HepG2 (cell line): ENCODE data around the gene PRADC1. TPM values are rescaled to one million over a fixed set of nuclear protein-coding genes. Genes with fewer than 3 reads are reported as not detected.

ENCODE experiments used
- ARID2 ChIP-seq: sonication (generic); formaldehyde crosslinking; IDR thresholded peaks from 2 replicates; pipeline ENCODE4 v1.8.1; 2022; ENCODE audit warnings: mild to moderate bottlenecking, missing genetic modification reagents, borderline replicate concordance
- ASH2L ChIP-seq: fragments of 300-600, 200-600 bp; sonication (generic); IDR thresholded peaks from 2 replicates; pipeline ENCODE4 v1.7.0; 2017; ENCODE audit warnings: low read depth, mild to moderate bottlenecking, moderate library complexity, mixed read lengths, low read length; ENCODE audit not compliant: insufficient read length
- CBFB ChIP-seq: sonication (generic); formaldehyde crosslinking; IDR thresholded peaks from 2 replicates; pipeline ENCODE4 v1.4.0; 2020; ENCODE audit warnings: missing genetic modification reagents
- ESRRA ChIP-seq: sonication (generic); formaldehyde crosslinking; IDR thresholded peaks from 2 replicates; pipeline ENCODE4 v1.5.1; 2020; ENCODE audit warnings: mild to moderate bottlenecking, low read depth, missing genetic modification reagents
- GATAD1 ChIP-seq: IDR thresholded peaks from 2 replicates; pipeline ENCODE4 v1.6.1; 2016; ENCODE audit warnings: missing genetic modification reagents, missing compliant biosample characterization
- HDAC2 ChIP-seq: sonication (generic); formaldehyde crosslinking; IDR thresholded peaks from 2 replicates; pipeline ENCODE4 v1.4.0; 2020; ENCODE audit warnings: missing genetic modification reagents
- IRX3 ChIP-seq: sonication (generic); formaldehyde crosslinking; IDR thresholded peaks from 2 replicates; pipeline ENCODE4 v1.8.1; 2023; ENCODE audit warnings: mild to moderate bottlenecking, low read depth, missing genetic modification reagents, borderline replicate concordance
- U2AF2 ChIP-seq: fragments of 200-400 bp; formaldehyde crosslinking; IDR thresholded peaks from 2 replicates; pipeline ENCODE4 v1.6.1; 2017; ENCODE audit warnings: low read depth, mild to moderate bottlenecking, low read length
- ZBTB10 ChIP-seq: sonication (generic); formaldehyde crosslinking; IDR thresholded peaks from 2 replicates; pipeline ENCODE4 v1.4.0; 2020; ENCODE audit warnings: missing genetic modification reagents, borderline replicate concordance
- ZFP36L2 ChIP-seq: sonication (generic); formaldehyde crosslinking; IDR thresholded peaks from 2 replicates; pipeline ENCODE4 v1.4.0; 2020; ENCODE audit warnings: missing genetic modification reagents
- ZMAT3 ChIP-seq: sonication (generic); formaldehyde crosslinking; conservative IDR thresholded peaks from 2 replicates; pipeline ENCODE4 v1.7.0; 2021; ENCODE audit warnings: missing genetic modification reagents
- ZNF207 ChIP-seq: fragments of 450-650 bp; IDR thresholded peaks from 2 replicates; pipeline ENCODE4 v1.6.1; 2016; ENCODE audit warnings: antibody characterized with exemption, borderline replicate concordance
- ZNF318 ChIP-seq: sonication (generic); formaldehyde crosslinking; IDR thresholded peaks from 2 replicates; pipeline ENCODE4 v1.4.0; 2020; ENCODE audit warnings: mild to moderate bottlenecking, missing genetic modification reagents
- ZNF44 ChIP-seq: sonication (generic); formaldehyde crosslinking; IDR thresholded peaks from 2 replicates; pipeline ENCODE4 v1.5.1; 2020; ENCODE audit warnings: mild to moderate bottlenecking, missing genetic modification reagents
- ZNF556 ChIP-seq: sonication (generic); formaldehyde crosslinking; IDR thresholded peaks from 2 replicates; pipeline ENCODE4 v1.4.0; 2020; ENCODE audit warnings: mild to moderate bottlenecking, missing genetic modification reagents, borderline replicate concordance
- polyA plus RNA-seq, 8 experiments: library from polyadenylated mRNA; depleted of rRNA in 3 of 8; stranded (reverse) in 7 of 8; unstranded in 1 of 8; fragments of >200 nt; fragmentation: Illumina TruSeq in 4 of 8; extraction: Trizol in 4 of 8; gene quantifications; 2 replicates each; pipeline versions ENCODE4 v1.2.1 to v1.2.3, GENCODE V29; 2011 to 2016; ENCODE audit warnings: low read depth in 4 of 8, missing spikeins in 1 of 8, mixed read lengths in 1 of 8; ENCODE audit not compliant: insufficient read depth in 1 of 8
- total RNA-seq, 5 experiments: library from RNA; depleted of rRNA; stranded (reverse); fragments of >200 nt; fragmentation: Illumina TruSeq; extraction: Trizol; gene quantifications; 2 replicates each; pipeline ENCODE4 v1.2.3, GENCODE V29; 2016; ENCODE audit warnings: low read depth in 1 of 5

Gene PRADC1
- total and polyA plus RNA-seq, 2 of the 13 experiments (the other 11 are each of a cell fraction or from before 2014, with no cell fraction given): 12.1 to 37.2 TPM

GRCh38 chr2:73214120-73215035 is 18.7 kb downstream of the PRADC1 start, which contains the start of gene SMYD5 (continued):
- TF ChIP-seq GATAD1 (CRISPR knock-in tag) (peak; percentile 88), CBFB (no peak), IRX3 (CRISPR knock-in tag) (no peak; the same call in 1 of the 2 replicates), ASH2L (peak; percentile 95), ZBTB10 (peak; percentile 60; the same call in 1 of the 2 replicates), ZNF44 (no peak; the same call in 1 of the 2 replicates), ZNF207 (no peak), HDAC2 (CRISPR knock-in tag) (peak; percentile 76), U2AF2 (no peak), ESRRA (CRISPR knock-in tag) (peak; percentile 26; the same call in 1 of the 2 replicates), ARID2 (no peak), ZMAT3 (no peak), ZFP36L2 (no peak; the same call in 1 of the 2 replicates), ZNF318 (CRISPR knock-in tag) (no peak), ZNF556 (CRISPR knock-in tag) (peak; percentile 89)
